ENCODE measurements around the gene E2F3.

DNA sequence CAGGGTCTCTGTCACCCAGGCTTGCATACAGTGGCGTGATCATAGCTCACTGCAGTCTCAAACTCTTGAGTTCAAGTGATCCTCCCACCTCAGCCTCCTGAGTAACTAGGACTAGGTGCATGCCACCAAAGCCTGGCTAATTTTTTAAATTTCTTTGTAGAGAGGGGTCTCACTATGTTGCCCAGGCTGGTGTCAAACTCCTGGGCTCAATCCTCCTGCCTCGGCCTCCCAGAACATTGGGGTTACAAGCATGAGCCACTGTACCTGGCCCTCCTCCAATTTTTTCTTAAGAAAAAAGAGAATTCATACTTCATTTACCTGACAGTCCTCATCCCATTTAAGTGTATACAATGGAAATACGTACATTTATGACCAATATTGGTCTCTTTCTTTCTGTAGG is 37.9 kb downstream of the E2F3 start:
- no peak for TF ChIP-seq CTCF (IDR thresholded peaks at IDR 0.05; ENCODE audit: borderline replicate concordance, extremely low read depth, low read length, poor library complexity, severe bottlenecking)
- no peak for TF ChIP-seq EZH2 (IDR thresholded peaks at IDR 0.05; ENCODE audit: borderline replicate concordance, low read depth, low read length, severe bottlenecking)

Measured in DND-41 (cell line).